K562 (cell line): ENCODE data around the gene PRCC. TPM values are rescaled to one million over a fixed set of nuclear protein-coding genes. Genes with fewer than 3 reads are reported as not detected.

Experiments used
- ATAC-seq: fragments of 200-7000 bp; cut with Tn5 transposase; 3 replicates; pipeline ENCODE4 v1.9.1; 2020; ENCODE audit warnings: moderate library complexity
- BruUV-seq: library from RNA; stranded (reverse); fragments of 400-500 nt; replicated peaks from 2 replicates; lab custom pipeline; 2021; lab: Mats Ljungman, UMichigan
- CTCF ChIA-PET: fragments of 300-600 bp; formaldehyde crosslinking; extraction: SDS; loops from one replicate; lab custom pipeline; 2021; ENCODE audit warnings: low intra/inter-chr PET ratio; lab: Yijun Ruan, JAX
- POLR2A ChIA-PET: fragments of 300-600, 350-650 bp; sonication (Branson Sonifier 250); formaldehyde crosslinking; extraction: SDS; loops from one replicate; lab custom pipeline; 2021; ENCODE audit warnings: antibody characterized with exemption, inconsistent platforms; lab: Yijun Ruan, JAX
- DNase-seq, 4 experiments: peaks; one replicate each; pipeline versions ENCODE4 v3.0.0 to v3.0.0-alpha.2; 2011 to 2018; ENCODE audit warnings: low spot score in 3 of 4, mixed read lengths in 3 of 4; ENCODE audit errors: extremely low read depth in 1 of 4
- FAIRE-seq: peaks from 2 replicates; lab custom pipeline; 2011; peaks lifted over from hg19 to GRCh38; lab: Jason Lieb, UNC
- H2AFZ ChIP-seq: 2 replicates; pipeline ENCODE4 v1.6.0; 2011; ENCODE audit warnings: low read depth, low read length, control low read depth, inconsistent platforms
- H3K27ac ChIP-seq: fragments of 200-600 bp; 3 replicates; pipeline ENCODE4 v1.8.0; 2011; ENCODE audit warnings: low read depth, mild to moderate bottlenecking, control low read depth, inconsistent platforms, low read length, moderate library complexity, mixed read lengths; ENCODE audit errors: extremely low read depth
- H3K27me3 ChIP-seq, 2 experiments: fragments of 300-600 bp in 1 of 2; 2 replicates in 1 of 2; 3 replicates in 1 of 2; pipeline versions ENCODE4 v1.6.0 to v1.8.0; 2011; ENCODE audit warnings: inconsistent platforms in 2 of 2, low read length in 2 of 2, mild to moderate bottlenecking in 1 of 2, mixed read lengths in 1 of 2, moderate library complexity in 1 of 2; ENCODE audit not compliant: control insufficient read depth in 2 of 2, insufficient read depth in 2 of 2
- H3K36me3 ChIP-seq: fragments of 300-600 bp; 3 replicates; pipeline ENCODE4 v1.8.0; 2011; ENCODE audit warnings: mild to moderate bottlenecking, low read length, inconsistent platforms; ENCODE audit not compliant: control insufficient read depth, insufficient read depth
- H3K4me1 ChIP-seq, 2 experiments: fragments of 200-600 bp in 1 of 2; replicated peaks in 1 of 2; 2 replicates in 1 of 2; 3 replicates in 1 of 2; pipeline versions ENCODE4 v1.5.1 to v1.8.0; 2011; ENCODE audit warnings: inconsistent platforms in 2 of 2, low read length in 2 of 2, mild to moderate bottlenecking in 1 of 2, mixed read lengths in 1 of 2, moderate library complexity in 1 of 2; ENCODE audit not compliant: control insufficient read depth in 2 of 2, insufficient read depth in 2 of 2
- H3K4me2 ChIP-seq: 2 replicates; pipeline ENCODE4 v1.6.1; 2011; ENCODE audit warnings: low read length, control low read depth, inconsistent platforms, mixed read lengths; ENCODE audit not compliant: insufficient read depth
- H3K4me3 ChIP-seq: fragments of 200-600 bp; sonication (generic), shearing (Covaris generic); 2 replicates; pipeline ENCODE4 v1.5.1; 2016; ENCODE audit warnings: control low read depth, inconsistent platforms
- H3K79me2 ChIP-seq: fragments of 200-600 bp; 3 replicates; pipeline ENCODE4 v1.8.0; 2011; ENCODE audit warnings: low read length, inconsistent platforms; ENCODE audit not compliant: control insufficient read depth, insufficient read depth
- H3K9ac ChIP-seq, 2 experiments: 2 replicates each; pipeline versions ENCODE4 v1.6.0 to v1.6.1; 2011; ENCODE audit warnings: low read depth in 2 of 2, low read length in 2 of 2, control low read depth in 1 of 2, inconsistent platforms in 1 of 2, mild to moderate bottlenecking in 1 of 2, mixed read lengths in 1 of 2; ENCODE audit not compliant: insufficient read depth in 1 of 2
- H3K9me1 ChIP-seq: one replicate; pipeline ENCODE4 v1.6.0; 2011; ENCODE audit warnings: inconsistent platforms, mild to moderate bottlenecking, low read length, moderate library complexity; ENCODE audit not compliant: control insufficient read depth, insufficient read depth
- H3K9me3 ChIP-seq: replicated peaks from 2 replicates; pipeline ENCODE4 v1.5.1; 2011; ENCODE audit warnings: low read depth, low read length, inconsistent platforms; ENCODE audit not compliant: control insufficient read depth, insufficient read depth
- H4K20me1 ChIP-seq: replicated peaks from 2 replicates; pipeline ENCODE4 v1.6.1; 2011; ENCODE audit warnings: low read length, inconsistent platforms, mixed read lengths; ENCODE audit not compliant: control insufficient read depth, insufficient read depth
- CBFA2T3 ChIP-seq: fragments of 450-650 bp; IDR thresholded peaks from 2 replicates; pipeline ENCODE4 v1.6.1; 2017
- MAFG ChIP-seq: fragments of 450-650 bp; conservative IDR thresholded peaks from 2 replicates; pipeline ENCODE4 v1.6.1; 2016; ENCODE audit warnings: missing genetic modification characterization, missing compliant biosample characterization
- USF2 ChIP-seq: sonication (generic); formaldehyde crosslinking; IDR thresholded peaks from 2 replicates; pipeline ENCODE4 v1.5.0; 2020; ENCODE audit warnings: missing genetic modification reagents
- ZBTB17 ChIP-seq: fragments of 450-650 bp; formaldehyde crosslinking; IDR thresholded peaks from 2 replicates; pipeline ENCODE4 v1.4.0; 2020; ENCODE audit warnings: mild to moderate bottlenecking
- ZNF23 ChIP-seq: fragments of 250-450 bp; sonication (Bioruptor Pico); IDR thresholded peaks from 2 replicates; pipeline ENCODE4 v1.4.0; 2020; ENCODE audit warnings: mild to moderate bottlenecking
- WGBS: fragments of 100-300 bp; shearing (Covaris generic); methylation state at CpG from one replicate; pipeline ENCODE4 v1.1.6; 2016; ENCODE audit warnings: low coverage, mixed read lengths; ENCODE audit not compliant: insufficient coverage; ENCODE audit errors: missing lambda C conversion rate; 5-methylcytosine and 5-hydroxymethylcytosine counted together
- in situ Hi-C: fragments of 300-500 bp; cut with MboI; formaldehyde crosslinking; loops from 4 replicates; pipeline ENCODE4 v1.15.0; 2018; ENCODE audit warnings: inconsistent platforms, mixed read lengths
- intact Hi-C: fragments of 100-400 bp; cut with micrococcal nuclease; formaldehyde crosslinking; loops from 2 replicates; pipeline ENCODE4 v1.14.2; 2022
- polyA plus RNA-seq, 8 experiments: library from polyadenylated mRNA; depleted of rRNA in 4 of 8; stranded (reverse) in 5 of 8; unstranded in 3 of 8; fragments of >200 nt; fragmentation: Nextera tagmentation in 2 of 8; fragmentation: Illumina TruSeq in 1 of 8; extraction: Ambion mirVana in 2 of 8; extraction: Trizol in 1 of 8; gene quantifications; 2 replicates each; pipeline versions ENCODE4 v1.2.1 to v1.2.3, GENCODE V29; 2011 to 2014; ENCODE audit warnings: inconsistent platforms in 1 of 8, missing spikeins in 1 of 8
- total RNA-seq, 7 experiments: library from RNA; depleted of rRNA in 6 of 7; stranded (reverse); fragments of >200 nt in 6 of 7; fragmentation: Illumina TruSeq in 2 of 7; extraction: Trizol in 2 of 7; gene quantifications; 2 replicates each; pipeline versions ENCODE4 v1.2.1 to v1.2.3, GENCODE V29; 2011 to 2021; ENCODE audit warnings: low replicate concordance in 1 of 7
- TF ChIP-seq, protein P1 (sequence below), 2 experiments: fragments of 450-650 bp; IDR thresholded peaks; 2 replicates each; pipeline ENCODE4 v1.6.1; 2016
- TF ChIP-seq, protein P2 (sequence below), 2 experiments: fragments of 150-350 bp in 1 of 2; IDR thresholded peaks; 2 replicates each; pipeline ENCODE4 v1.6.1; 2012 to 2016; ENCODE audit warnings: low read depth in 2 of 2, low read length in 2 of 2, mild to moderate bottlenecking in 1 of 2, moderate library complexity in 1 of 2

Gene PRCC
- total and polyA plus RNA-seq, 9 of the 15 experiments (the other 6 are each of a cell fraction or from before 2014, with no cell fraction given), result 23.9 to 201 (median 41.1) TPM

DNA sequence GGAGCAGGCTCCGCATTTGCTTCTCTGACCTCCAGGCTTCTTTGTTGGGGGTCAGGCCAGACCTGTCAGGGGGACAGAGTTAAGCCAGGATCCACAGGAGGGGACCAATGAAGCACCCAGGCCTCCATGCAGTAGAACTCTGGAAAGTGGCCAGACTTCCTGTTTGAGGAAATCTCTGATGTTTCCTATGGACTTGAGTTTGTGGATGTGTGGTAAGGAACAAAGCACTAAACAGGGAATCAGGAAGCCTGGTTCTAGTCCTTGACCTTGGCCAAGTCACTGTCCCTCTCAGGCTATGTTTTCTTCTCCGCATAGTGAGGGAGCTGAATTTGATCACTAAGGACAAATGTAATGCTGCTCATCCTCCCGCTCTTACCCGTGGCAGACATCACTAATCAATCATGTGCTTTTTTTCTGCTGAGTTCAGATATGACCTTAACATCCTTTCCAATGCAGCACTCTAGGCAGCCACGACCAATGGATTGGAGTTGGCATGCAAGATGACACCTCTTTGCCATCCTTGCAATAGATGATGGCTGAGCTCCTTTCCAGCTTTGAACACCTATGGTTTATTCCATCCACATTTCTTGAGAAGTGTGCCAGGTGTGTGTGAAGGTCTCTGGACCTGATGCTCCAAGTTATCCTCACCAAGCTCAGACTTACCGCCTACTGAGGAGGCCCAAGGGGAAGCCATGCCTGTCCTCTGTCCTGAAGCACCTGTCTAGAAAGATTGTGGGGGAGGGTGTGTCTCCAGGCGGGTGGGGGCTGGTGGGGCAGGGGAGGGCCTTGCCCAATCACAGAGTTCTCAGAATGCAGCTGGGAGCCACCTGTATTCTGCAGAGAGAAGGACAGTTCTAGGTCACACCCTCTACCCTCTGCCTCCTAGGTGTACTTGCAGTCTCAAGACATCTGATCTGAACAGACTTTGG lies 39.4 kb downstream of the PRCC start:
- Histone ChIP-seq H3K4me2 (no peak overlapping the region), H3K4me1 (peaks cover 14 to 21% of the 10 kb centered on the region in 2 experiments), H3K79me2 (no peaks in the 10 kb centered on the region), H3K9me1 (no peaks in the 10 kb centered on the region), H2AFZ (no peak overlapping the region), H3K27me3 (no peaks in the 10 kb centered on the region), H3K4me3 (no peak overlapping the region), H3K27ac (no peak overlapping the region), H3K9me3 (no peaks in the 10 kb centered on the region), H3K36me3 (peaks cover 14% of the 10 kb centered on the region; the same call in 2 of the 3 replicates), H4K20me1 (no peaks in the 10 kb centered on the region), H3K9ac (no peak overlapping the region; a peak in 1 of 4 replicates)
- intact Hi-C loops, result no loop called here
- ATAC-seq (no peak), FAIRE-seq (peak; percentile 46), DNase-seq (no peak)
- CTCF ChIA-PET, result no interaction called here
- 69% methylated on average over 6 of the region's 7 CpGs for WGBS
- POLR2A ChIA-PET, result interaction anchor here (0.6 to 1.6 kb wide), 2 partner anchors 8 to 15 kb away, joined by 4 to 7 read pairs; no protein-coding TSS in a partner anchor
- no TSS peak for BruUV-seq
- in situ Hi-C loops, result no loop called here
- TF ChIP-seq ZBTB17 (CRISPR knock-in tag), result peak; percentile 97
- TF ChIP-seq, protein P1, sequence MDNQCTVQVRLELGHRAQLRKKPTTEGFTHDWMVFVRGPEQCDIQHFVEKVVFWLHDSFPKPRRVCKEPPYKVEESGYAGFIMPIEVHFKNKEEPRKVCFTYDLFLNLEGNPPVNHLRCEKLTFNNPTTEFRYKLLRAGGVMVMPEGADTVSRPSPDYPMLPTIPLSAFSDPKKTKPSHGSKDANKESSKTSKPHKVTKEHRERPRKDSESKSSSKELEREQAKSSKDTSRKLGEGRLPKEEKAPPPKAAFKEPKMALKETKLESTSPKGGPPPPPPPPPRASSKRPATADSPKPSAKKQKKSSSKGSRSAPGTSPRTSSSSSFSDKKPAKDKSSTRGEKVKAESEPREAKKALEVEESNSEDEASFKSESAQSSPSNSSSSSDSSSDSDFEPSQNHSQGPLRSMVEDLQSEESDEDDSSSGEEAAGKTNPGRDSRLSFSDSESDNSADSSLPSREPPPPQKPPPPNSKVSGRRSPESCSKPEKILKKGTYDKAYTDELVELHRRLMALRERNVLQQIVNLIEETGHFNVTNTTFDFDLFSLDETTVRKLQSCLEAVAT (IDR thresholded peaks at IDR 0.05), result peak in 1 of 2 experiments; percentile 90; a peak in 2 of 4 replicates
- TF ChIP-seq CBFA2T3, result no peak
- TF ChIP-seq, protein P2, sequence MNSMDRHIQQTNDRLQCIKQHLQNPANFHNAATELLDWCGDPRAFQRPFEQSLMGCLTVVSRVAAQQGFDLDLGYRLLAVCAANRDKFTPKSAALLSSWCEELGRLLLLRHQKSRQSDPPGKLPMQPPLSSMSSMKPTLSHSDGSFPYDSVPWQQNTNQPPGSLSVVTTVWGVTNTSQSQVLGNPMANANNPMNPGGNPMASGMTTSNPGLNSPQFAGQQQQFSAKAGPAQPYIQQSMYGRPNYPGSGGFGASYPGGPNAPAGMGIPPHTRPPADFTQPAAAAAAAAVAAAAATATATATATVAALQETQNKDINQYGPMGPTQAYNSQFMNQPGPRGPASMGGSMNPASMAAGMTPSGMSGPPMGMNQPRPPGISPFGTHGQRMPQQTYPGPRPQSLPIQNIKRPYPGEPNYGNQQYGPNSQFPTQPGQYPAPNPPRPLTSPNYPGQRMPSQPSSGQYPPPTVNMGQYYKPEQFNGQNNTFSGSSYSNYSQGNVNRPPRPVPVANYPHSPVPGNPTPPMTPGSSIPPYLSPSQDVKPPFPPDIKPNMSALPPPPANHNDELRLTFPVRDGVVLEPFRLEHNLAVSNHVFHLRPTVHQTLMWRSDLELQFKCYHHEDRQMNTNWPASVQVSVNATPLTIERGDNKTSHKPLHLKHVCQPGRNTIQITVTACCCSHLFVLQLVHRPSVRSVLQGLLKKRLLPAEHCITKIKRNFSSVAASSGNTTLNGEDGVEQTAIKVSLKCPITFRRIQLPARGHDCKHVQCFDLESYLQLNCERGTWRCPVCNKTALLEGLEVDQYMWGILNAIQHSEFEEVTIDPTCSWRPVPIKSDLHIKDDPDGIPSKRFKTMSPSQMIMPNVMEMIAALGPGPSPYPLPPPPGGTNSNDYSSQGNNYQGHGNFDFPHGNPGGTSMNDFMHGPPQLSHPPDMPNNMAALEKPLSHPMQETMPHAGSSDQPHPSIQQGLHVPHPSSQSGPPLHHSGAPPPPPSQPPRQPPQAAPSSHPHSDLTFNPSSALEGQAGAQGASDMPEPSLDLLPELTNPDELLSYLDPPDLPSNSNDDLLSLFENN (IDR thresholded peaks at IDR 0.05; ENCODE audit: low read depth in 2 of 2, low read length in 2 of 2), result 0 out of 4 replicates have a peak, but pooled peaks of 1 of the 2 experiments have one; percentile 43
- TF ChIP-seq MAFG (tag), result no peak
- TF ChIP-seq ZNF23 (CRISPR knock-in tag), result peak; percentile 93
- no peak for TF ChIP-seq USF2 (CRISPR knock-in tag)
